Activated CD8-positive, alpha-beta memory T cell treated with anti-CD3 and anti-CD28 coated beads, Interleukin-2, amount 50 U/mL, for 24 hours (primary cell): ENCODE data around the gene GBE1.

Experiments
- DNase-seq: peaks from one replicate; pipeline ENCODE4 v3.0.0-alpha.2; 2020; ENCODE audit errors: extremely low read depth

The GBE1 gene

GRCh38 chr3:81621277-81621676, 140.2 kb downstream of the GBE1 start:
- no peak for DNase-seq

- no peak for DNase-seq
Measured at GRCh38 chr3:81620849-81621248, 140.6 kb downstream of the GBE1 start.

- DNase-seq, result no peak
Measured at GRCh38 chr3:81612768-81613167, 148.7 kb downstream of the GBE1 start.

- no peak for DNase-seq
Measured at GRCh38 chr3:81602781-81603180, 158.7 kb downstream of the GBE1 start.

GRCh38 chr3:81601707-81602305, 159.6 kb downstream of the GBE1 start:
- no peak for DNase-seq

- no peak for DNase-seq
Measured at GRCh38 chr3:81592101-81592500, 169.3 kb downstream of the GBE1 start.

GRCh38 chr3:81585937-81586336, 175.5 kb downstream of the GBE1 start:
- no peak for DNase-seq

GRCh38 chr3:81585056-81585455, 176.4 kb downstream of the GBE1 start:
- DNase-seq, result no peak

GRCh38 chr3:81581966-81582599, 179.4 kb downstream of the GBE1 start:
- no peak for DNase-seq

GRCh38 chr3:81580355-81580754, 181.1 kb downstream of the GBE1 start:
- DNase-seq, result no peak

GRCh38 chr3:81579744-81580143, 181.7 kb downstream of the GBE1 start:
- DNase-seq, result no peak

- DNase-seq, result no peak
Measured at GRCh38 chr3:81572201-81572756, 189.2 kb downstream of the GBE1 start.

- DNase-seq, result no peak
Measured at GRCh38 chr3:81568378-81568777, 193.1 kb downstream of the GBE1 start.

- DNase-seq, result no peak
Measured at GRCh38 chr3:81565041-81565440, 196.4 kb downstream of the GBE1 start.

GRCh38 chr3:81558106-81558505, 203.3 kb downstream of the GBE1 start:
- DNase-seq, result no peak

- no peak for DNase-seq
Measured at GRCh38 chr3:81554801-81555200, 206.6 kb downstream of the GBE1 start.

GRCh38 chr3:81554388-81554787, 207.1 kb downstream of the GBE1 start:
- DNase-seq, result no peak

GRCh38 chr3:81550415-81550814, 211.0 kb downstream of the GBE1 start:
- DNase-seq, result no peak

- no peak for DNase-seq
Measured at GRCh38 chr3:81549831-81550230, 211.6 kb downstream of the GBE1 start.

GRCh38 chr3:81549388-81549787, 212.1 kb downstream of the GBE1 start:
- DNase-seq, result no peak

GRCh38 chr3:81545572-81545971, 215.9 kb downstream of the GBE1 start:
- DNase-seq, result no peak

GRCh38 chr3:81544385-81544784, 217.1 kb downstream of the GBE1 start:
- DNase-seq, result no peak

GRCh38 chr3:81540787-81541186, 220.7 kb downstream of the GBE1 start:
- DNase-seq, result no peak

- no peak for DNase-seq
Measured at GRCh38 chr3:81531846-81532245, 229.6 kb downstream of the GBE1 start.
